HG03439 (cell line): ENCODE data around the gene L3MBTL4.

Source experiments
- ATAC-seq: cut with Tn5 transposase; IDR thresholded peaks from one replicate; pipeline ENCODE4 v1.9.1; 2021; ENCODE audit warnings: mild to moderate bottlenecking, moderate library complexity; ENCODE audit not compliant: unreplicated experiment

The L3MBTL4 gene

GRCh38 chr18:6255886-6256285 lies 158.8 kb downstream of the L3MBTL4 start:
- no peak for ATAC-seq

- ATAC-seq: no peak
Observed at GRCh38 chr18:6255116-6255705, 159.5 kb downstream of the L3MBTL4 start.

- ATAC-seq: no peak
Observed at GRCh38 chr18:6254456-6254855, 160.3 kb downstream of the L3MBTL4 start.

GRCh38 chr18:6251084-6251483 lies 163.6 kb downstream of the L3MBTL4 start:
- ATAC-seq: no peak

GRCh38 chr18:6249788-6250187 lies 164.9 kb downstream of the L3MBTL4 start:
- no peak for ATAC-seq

GRCh38 chr18:6249170-6249569 lies 165.5 kb downstream of the L3MBTL4 start:
- peak; percentile 93 for ATAC-seq

- ATAC-seq: no peak
Observed at GRCh38 chr18:6248017-6248416, 166.7 kb downstream of the L3MBTL4 start.

GRCh38 chr18:6242004-6242403 lies 172.7 kb downstream of the L3MBTL4 start:
- no peak for ATAC-seq

- no peak for ATAC-seq
Observed at GRCh38 chr18:6239716-6240115, 175.0 kb downstream of the L3MBTL4 start.

- no peak for ATAC-seq
Observed at GRCh38 chr18:6236258-6236657, 178.5 kb downstream of the L3MBTL4 start.

- ATAC-seq: no peak
Observed at GRCh38 chr18:6222271-6222670, 192.4 kb downstream of the L3MBTL4 start.

GRCh38 chr18:6221602-6222014 lies 193.1 kb downstream of the L3MBTL4 start:
- no peak for ATAC-seq

- ATAC-seq: no peak
Observed at GRCh38 chr18:6220129-6220528, 194.6 kb downstream of the L3MBTL4 start.

GRCh38 chr18:6219116-6219717 lies 195.5 kb downstream of the L3MBTL4 start:
- ATAC-seq: no peak

- no peak for ATAC-seq
Observed at GRCh38 chr18:6215888-6216287, 198.8 kb downstream of the L3MBTL4 start.

- no peak for ATAC-seq
Observed at GRCh38 chr18:6211174-6211504, 203.6 kb downstream of the L3MBTL4 start.

GRCh38 chr18:6210349-6211173 lies 204.2 kb downstream of the L3MBTL4 start:
- ATAC-seq: no peak

GRCh38 chr18:6207941-6208340 lies 206.8 kb downstream of the L3MBTL4 start:
- ATAC-seq: no peak

- ATAC-seq: no peak
Observed at GRCh38 chr18:6207116-6207515, 207.6 kb downstream of the L3MBTL4 start.

- no peak for ATAC-seq
Observed at GRCh38 chr18:6205706-6206105, 209.0 kb downstream of the L3MBTL4 start.

- ATAC-seq: no peak
Observed at GRCh38 chr18:6204476-6204875, 210.2 kb downstream of the L3MBTL4 start.

GRCh38 chr18:6203791-6204190 lies 210.9 kb downstream of the L3MBTL4 start:
- ATAC-seq: no peak
